Measurements from ENCODE around the gene HLA-G. TPM values are rescaled to one million over a fixed set of nuclear protein-coding genes. Genes with fewer than 3 reads are reported as not detected.

The HLA-G gene
- total RNA-seq, 4 donors from 2014 or later, result not detected

DNA sequence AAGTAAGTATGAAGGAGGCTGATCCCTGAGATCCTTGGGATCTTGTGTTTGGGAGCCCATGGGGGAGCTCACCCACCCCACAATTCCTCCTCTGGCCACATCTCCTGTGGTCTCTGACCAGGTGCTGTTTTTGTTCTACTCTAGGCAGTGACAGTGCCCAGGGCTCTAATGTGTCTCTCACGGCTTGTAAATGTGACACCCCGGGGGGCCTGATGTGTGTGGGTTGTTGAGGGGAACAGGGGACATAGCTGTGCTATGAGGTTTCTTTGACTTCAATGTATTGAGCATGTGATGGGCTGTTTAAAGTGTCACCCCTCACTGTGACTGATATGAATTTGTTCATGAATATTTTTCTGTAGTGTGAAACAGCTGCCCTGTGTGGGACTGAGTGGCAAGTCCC lies 2.8 kb downstream of the HLA-G start:
- no peak for ATAC-seq (ENCODE audit: low FRiP score)

DNA sequence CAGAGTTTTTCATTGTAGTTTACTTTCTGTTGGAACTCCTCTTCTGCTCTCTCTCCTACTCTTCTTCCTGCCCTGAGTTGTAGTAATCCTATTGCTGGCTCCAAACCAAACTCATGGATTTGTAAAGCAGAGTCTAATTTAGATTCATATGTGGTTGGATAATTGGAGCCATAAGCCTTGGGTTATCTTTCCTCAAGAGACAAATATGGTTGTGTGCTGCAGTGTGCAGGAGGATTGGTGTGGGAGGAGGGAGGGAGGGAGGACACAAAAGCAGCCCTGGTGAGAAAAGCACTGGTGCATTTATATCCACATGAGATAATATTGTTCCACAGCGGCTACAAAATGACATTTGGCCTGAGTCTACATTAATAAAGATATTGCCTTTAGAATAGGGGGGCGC lies 4.2 kb downstream of the HLA-G start:
- no peak for ATAC-seq (ENCODE audit: low FRiP score)
- no peak for DNase-seq (ENCODE audit: low spot score)
- TF ChIP-seq, protein P1, sequence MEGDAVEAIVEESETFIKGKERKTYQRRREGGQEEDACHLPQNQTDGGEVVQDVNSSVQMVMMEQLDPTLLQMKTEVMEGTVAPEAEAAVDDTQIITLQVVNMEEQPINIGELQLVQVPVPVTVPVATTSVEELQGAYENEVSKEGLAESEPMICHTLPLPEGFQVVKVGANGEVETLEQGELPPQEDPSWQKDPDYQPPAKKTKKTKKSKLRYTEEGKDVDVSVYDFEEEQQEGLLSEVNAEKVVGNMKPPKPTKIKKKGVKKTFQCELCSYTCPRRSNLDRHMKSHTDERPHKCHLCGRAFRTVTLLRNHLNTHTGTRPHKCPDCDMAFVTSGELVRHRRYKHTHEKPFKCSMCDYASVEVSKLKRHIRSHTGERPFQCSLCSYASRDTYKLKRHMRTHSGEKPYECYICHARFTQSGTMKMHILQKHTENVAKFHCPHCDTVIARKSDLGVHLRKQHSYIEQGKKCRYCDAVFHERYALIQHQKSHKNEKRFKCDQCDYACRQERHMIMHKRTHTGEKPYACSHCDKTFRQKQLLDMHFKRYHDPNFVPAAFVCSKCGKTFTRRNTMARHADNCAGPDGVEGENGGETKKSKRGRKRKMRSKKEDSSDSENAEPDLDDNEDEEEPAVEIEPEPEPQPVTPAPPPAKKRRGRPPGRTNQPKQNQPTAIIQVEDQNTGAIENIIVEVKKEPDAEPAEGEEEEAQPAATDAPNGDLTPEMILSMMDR (IDR thresholded peaks at IDR 0.05), result no peak

More for the DNA sequence above, 2.8 kb downstream of the HLA-G start:
- TF ChIP-seq, protein P1 (IDR thresholded peaks at IDR 0.05), result no peak
- no peak for DNase-seq (ENCODE audit: low spot score)

DNA sequence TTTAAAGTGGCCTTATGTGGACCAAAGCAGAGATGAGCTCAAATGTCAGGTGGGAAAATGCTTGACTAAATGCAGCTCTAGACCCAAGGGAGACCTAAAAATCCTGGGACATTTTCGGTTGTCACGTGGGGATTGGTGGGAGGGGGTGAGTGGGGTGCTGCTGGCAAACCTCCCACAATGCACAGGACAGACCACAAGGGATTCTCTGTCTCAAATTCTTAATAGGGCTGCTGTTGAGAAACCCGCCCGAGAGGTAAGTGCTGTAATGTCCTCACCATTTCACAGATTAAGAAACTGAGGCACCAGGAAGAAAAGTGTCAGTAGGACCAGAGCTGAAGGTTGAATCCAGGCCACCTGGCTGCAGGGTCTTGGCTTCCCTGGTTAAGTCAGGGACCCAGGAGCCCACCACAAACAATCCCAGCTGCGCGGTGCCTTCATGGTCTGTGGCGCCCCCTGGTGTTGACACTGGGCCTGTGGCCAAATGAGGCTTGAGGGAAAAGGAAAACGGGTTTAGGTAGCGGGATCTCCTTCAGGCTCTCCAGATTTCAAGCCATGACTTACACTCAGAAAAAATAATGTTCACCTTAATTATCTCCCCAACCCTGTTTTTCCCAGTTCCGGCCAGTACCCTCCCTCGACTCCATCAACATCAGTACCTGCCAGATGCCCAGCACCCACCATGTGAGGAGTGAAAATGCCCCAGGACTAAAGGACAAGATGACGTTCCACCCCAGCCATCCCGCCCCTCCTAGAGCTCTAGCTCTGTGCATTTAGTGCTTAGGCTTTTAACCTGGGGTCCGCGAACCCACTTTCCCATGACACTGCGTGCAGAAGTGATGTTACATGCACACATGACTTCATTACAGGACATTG lies 7.2 kb downstream of the HLA-G start:
- no peak for DNase-seq (ENCODE audit: low spot score)

DNA sequence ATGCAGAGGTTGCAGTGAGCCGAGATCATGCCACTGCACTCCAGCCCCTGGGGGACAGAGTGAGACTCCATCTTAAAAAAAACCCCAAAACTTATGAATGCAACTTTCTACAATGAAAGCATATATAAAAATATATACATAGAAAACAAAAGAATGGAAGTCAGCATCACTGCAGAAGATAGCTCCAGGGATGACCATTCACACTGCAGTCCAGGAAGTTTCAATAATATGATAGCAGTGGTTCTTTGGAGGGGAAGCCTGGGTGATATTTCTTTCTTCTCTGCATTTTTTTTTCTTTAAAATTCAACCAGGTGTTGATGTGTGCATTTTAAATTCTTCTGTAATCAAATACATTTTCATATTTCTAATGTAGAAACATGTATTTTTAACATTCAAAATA lies 12.3 kb downstream of the HLA-G start:
- DNase-seq (ENCODE audit: low spot score), result no peak

More for the DNA sequence above, 7.2 kb downstream of the HLA-G start:
- ATAC-seq (ENCODE audit: low FRiP score), result peak; percentile 64
- TF ChIP-seq, protein P1 (IDR thresholded peaks at IDR 0.05), result no peak

DNA sequence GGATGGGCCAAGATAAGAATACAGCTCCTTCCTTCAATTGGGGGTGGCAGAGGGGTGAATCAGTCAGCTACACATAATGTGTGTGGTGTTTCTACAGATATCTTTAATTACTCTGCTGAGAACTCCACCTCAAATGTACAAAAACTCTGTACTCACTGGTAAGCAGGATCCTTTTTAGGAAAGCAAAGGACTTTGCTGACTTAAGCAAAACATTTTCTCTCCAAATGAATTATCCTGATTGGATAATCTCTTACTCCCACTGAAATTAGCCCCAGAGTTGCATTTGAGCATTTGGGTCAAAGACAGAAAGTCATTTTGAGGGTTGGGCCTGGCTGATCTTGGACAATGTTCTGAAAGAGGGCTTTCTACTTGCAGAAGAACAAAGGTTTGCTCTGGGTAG lies 13.4 kb downstream of the HLA-G start:
- no peak for ATAC-seq (ENCODE audit: low FRiP score)
- TF ChIP-seq, protein P1 (IDR thresholded peaks at IDR 0.05), result no peak
- no peak for DNase-seq (ENCODE audit: low spot score)

More for the DNA sequence above, 12.3 kb downstream of the HLA-G start:
- TF ChIP-seq, protein P1 (IDR thresholded peaks at IDR 0.05), result no peak
- ATAC-seq (ENCODE audit: low FRiP score), result no peak

DNA sequence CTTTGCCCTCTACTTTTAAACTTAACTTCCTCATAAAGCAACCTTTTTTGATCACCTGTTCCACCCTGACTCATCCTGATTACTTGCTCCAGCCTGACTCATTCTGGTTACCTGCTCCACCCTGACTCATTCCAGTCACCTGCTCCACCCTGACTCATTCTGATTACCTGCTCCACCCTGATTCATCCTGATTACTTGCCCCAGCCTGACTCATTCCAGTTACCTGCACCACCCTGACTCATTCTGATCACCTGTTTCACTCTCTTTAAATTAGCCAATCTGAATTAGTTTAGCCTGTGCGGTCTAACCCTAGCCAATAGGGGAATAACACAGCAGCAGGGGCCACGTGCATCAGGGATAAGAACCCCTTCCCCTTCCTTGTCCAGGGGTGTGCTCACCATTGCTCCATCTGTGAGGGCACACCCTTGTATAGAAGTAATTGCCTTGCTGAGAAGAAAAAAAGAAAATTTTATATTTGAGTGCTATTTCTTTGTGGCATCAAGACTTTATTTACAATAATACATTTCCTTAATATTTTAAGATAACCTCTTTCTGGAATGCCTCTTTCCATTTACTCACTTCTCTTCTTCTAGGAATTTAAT lies 17.9 kb downstream of the HLA-G start:
- ATAC-seq (ENCODE audit: low FRiP score) (peak; percentile 65), DNase-seq (ENCODE audit: low spot score) (no peak)
- TF ChIP-seq, protein P1 (IDR thresholded peaks at IDR 0.05), result no peak

Data from omental fat pad (tissue), 4 donors.